ENCODE data around the gene PCSK4. TPM values are rescaled to one million over a fixed set of nuclear protein-coding genes. Genes with fewer than 3 reads are reported as not detected.

The PCSK4 gene
- total and polyA plus RNA-seq, 2 donors (not counting 3 experiments of a cell fraction or from before 2014, with no cell fraction given) = 1.2 to 1.7 TPM

- H3K27ac ChIP-seq (ENCODE audit: insufficient read depth, low read depth, low read length) = no peak overlapping the region
- H3K4me3 ChIP-seq (replicated peaks in 1 of 3; ENCODE audit: insufficient read depth in 1 of 3, low read depth in 1 of 3, low read length in 3 of 3) = no peak overlapping the region
- H3K4me1 ChIP-seq (ENCODE audit: control insufficient read depth, extremely low read depth, insufficient read depth, low read length) = peaks cover 5% of the 10 kb centered on the region
- ChIA-PET POLR2A (no interaction called here), CTCF (interaction anchor here (3.6 kb wide), 1 partner anchor 24 kb away, joined by 11 read pairs; no protein-coding TSS in a partner anchor)
- H3K9ac ChIP-seq (replicated peaks; ENCODE audit: extremely low read depth, insufficient read depth, low read length) = no peak overlapping the region
- intact Hi-C loops (cut with micrococcal nuclease) (no loop called here), dilution Hi-C loops (cut with MboI; ENCODE audit: extremely low pct_ligation_motif_present, low sequenced_read_pairs) (no loop called here)
- no peaks in the 10 kb centered on the region for H3K79me2 ChIP-seq (ENCODE audit: control insufficient read depth, insufficient read depth, low read length)
- H3K4me2 ChIP-seq (ENCODE audit: insufficient read depth, low read length) = no peak overlapping the region
- no TSS peak for BruUV-seq (replicated peaks)
- H3K9me1 ChIP-seq (replicated peaks; ENCODE audit: control insufficient read depth, extremely low read depth, insufficient read depth, low read length) = no peaks in the 10 kb centered on the region
- no peak for DNase-seq (ENCODE audit: low read depth, low spot score)
- no peaks in the 10 kb centered on the region for H3K36me3 ChIP-seq (ENCODE audit: control insufficient read depth in 2 of 2, extremely low read depth in 1 of 2, insufficient read depth in 2 of 2, low read length in 2 of 2)
- H2AFZ ChIP-seq (ENCODE audit: low read depth, low read length) = no peak overlapping the region
- no peaks in the 10 kb centered on the region for H3K9me3 ChIP-seq (replicated peaks; ENCODE audit: control insufficient read depth, insufficient read depth, low read length)
- TF ChIP-seq JUN (IDR thresholded peaks at IDR 0.05; ENCODE audit: borderline replicate concordance, insufficient read depth, insufficient read length, low read depth) (no peak), CTCF (IDR thresholded peaks at IDR 0.05; ENCODE audit: extremely low read depth in 1 of 2, insufficient read depth in 1 of 2, low read depth in 1 of 2, low read length in 2 of 2) (peak in 1 of 2 donors; percentile 13)
- peaks cover 44 to 83% of the 10 kb centered on the region in 2 experiments for H3K27me3 ChIP-seq (ENCODE audit: control insufficient read depth in 2 of 2, insufficient read depth in 2 of 2, low read length in 2 of 2)
- no peak for FAIRE-seq
- no peaks in the 10 kb centered on the region for H4K20me1 ChIP-seq (replicated peaks; ENCODE audit: control insufficient read depth, extremely low read depth, insufficient read depth, low read length)
These were observed 21.3 kb downstream of the PCSK4 start for GRCh38 chr19:1468821-1469254.

GRCh38 chr19:1468274-1468820, 21.8 kb downstream of the PCSK4 start:
- dilution Hi-C loops (cut with MboI; ENCODE audit: extremely low pct_ligation_motif_present, low sequenced_read_pairs) = no loop called here
- no peaks in the 10 kb centered on the region for H3K36me3 ChIP-seq (ENCODE audit: control insufficient read depth in 2 of 2, extremely low read depth in 1 of 2, insufficient read depth in 2 of 2, low read length in 2 of 2)
- DNase-seq (ENCODE audit: low read depth, low spot score) (no peak), FAIRE-seq (no peak)
- no peaks in the 10 kb centered on the region for H3K9me1 ChIP-seq (replicated peaks; ENCODE audit: control insufficient read depth, extremely low read depth, insufficient read depth, low read length)
- ChIA-PET CTCF (interaction anchor here (3.6 kb wide), 1 partner anchor 23 kb away, joined by 11 read pairs; no protein-coding TSS in a partner anchor), POLR2A (no interaction called here)
- no TSS peak for BruUV-seq (replicated peaks)
- intact Hi-C loops (cut with micrococcal nuclease) = no loop called here
- H3K79me2 ChIP-seq (ENCODE audit: control insufficient read depth, insufficient read depth, low read length) = no peaks in the 10 kb centered on the region
- H3K9ac ChIP-seq (replicated peaks; ENCODE audit: extremely low read depth, insufficient read depth, low read length) = no peak overlapping the region
- H3K4me2 ChIP-seq (ENCODE audit: insufficient read depth, low read length) = no peak overlapping the region
- peaks cover 44 to 81% of the 10 kb centered on the region in 2 experiments for H3K27me3 ChIP-seq (ENCODE audit: control insufficient read depth in 2 of 2, insufficient read depth in 2 of 2, low read length in 2 of 2)
- peak; percentile 56 for TF ChIP-seq EZH2 (IDR thresholded peaks at IDR 0.05; ENCODE audit: borderline replicate concordance, low read depth, low read length, severe bottlenecking)
- no peak for TF ChIP-seq CTCF (IDR thresholded peaks at IDR 0.05; ENCODE audit: extremely low read depth in 1 of 2, insufficient read depth in 1 of 2, low read depth in 1 of 2, low read length in 2 of 2)
- H3K9me3 ChIP-seq (replicated peaks; ENCODE audit: control insufficient read depth, insufficient read depth, low read length) = no peaks in the 10 kb centered on the region
- no peak overlapping the region for H3K4me3 ChIP-seq (replicated peaks in 1 of 3; ENCODE audit: insufficient read depth in 1 of 3, low read depth in 1 of 3, low read length in 3 of 3)
- no peak overlapping the region for H2AFZ ChIP-seq (ENCODE audit: low read depth, low read length)
- peaks cover 5% of the 10 kb centered on the region for H3K4me1 ChIP-seq (ENCODE audit: control insufficient read depth, extremely low read depth, insufficient read depth, low read length)
- no peaks in the 10 kb centered on the region for H4K20me1 ChIP-seq (replicated peaks; ENCODE audit: control insufficient read depth, extremely low read depth, insufficient read depth, low read length)
- no peak overlapping the region for H3K27ac ChIP-seq (ENCODE audit: insufficient read depth, low read depth, low read length)

All from endothelial cell of umbilical vein (primary cell).